ENCODE results near the gene MRPL42.

DNA sequence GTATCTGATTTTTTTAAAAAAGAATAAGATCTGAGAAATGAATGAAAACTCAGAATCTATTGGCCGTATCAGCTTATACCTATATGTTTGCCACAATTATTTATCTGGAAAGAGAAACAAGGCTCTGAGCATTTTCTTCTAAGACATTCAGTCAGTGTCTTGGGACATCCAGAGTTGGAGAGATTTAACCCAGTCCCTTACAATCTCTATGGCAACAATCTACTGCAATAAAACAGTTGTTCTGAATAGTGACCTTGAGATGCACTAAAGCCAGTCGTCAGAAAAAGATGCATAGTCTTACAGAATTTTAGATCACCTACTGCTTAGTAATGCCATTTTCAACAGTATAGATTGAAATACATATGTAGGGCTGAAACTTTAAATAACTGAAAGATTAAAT is 53.1 kb downstream of the MRPL42 start:
- no peak for TF ChIP-seq CTCF (IDR thresholded peaks at IDR 0.05)
- TF ChIP-seq POLR2A (IDR thresholded peaks at IDR 0.05), result no peak
